A549 (cell line): Measurements from ENCODE around the gene KRTAP19-5. TPM values are rescaled to one million over a fixed set of nuclear protein-coding genes. Genes with fewer than 3 reads are reported as not detected.

ENCODE experiments used
- ATAC-seq, 2 experiments: fragments of 200-7000 bp in 1 of 2; fragments of >200 bp in 1 of 2; cut with Nextera tagmentation in 1 of 2; cut with Tn5 transposase in 1 of 2; 3 replicates each; pipeline versions ENCODE4 v1.8.0 to v1.9.1; 2018 to 2020; ENCODE audit warnings: mild to moderate bottlenecking in 1 of 2, moderate library complexity in 1 of 2
- CTCF ChIA-PET: fragments of 300-600 bp; sonication (Branson Sonifier 250); formaldehyde crosslinking; extraction: SDS; loops from one replicate; lab custom pipeline; 2021; ENCODE audit warnings: antibody characterized with exemption, inconsistent platforms; lab: Yijun Ruan, JAX
- POLR2A ChIA-PET: fragments of 350-600 bp; formaldehyde crosslinking; extraction: SDS; loops from one replicate; lab custom pipeline; 2021; ENCODE audit warnings: antibody characterized with exemption, inconsistent platforms; lab: Yijun Ruan, JAX
- DNase-seq, 2 experiments: peaks; one replicate each; pipeline versions ENCODE4 v3.0.0 to v3.0.0-alpha.2; 2011 to 2016; ENCODE audit warnings: low read depth in 1 of 2, low spot score in 1 of 2
- FAIRE-seq: peaks from 2 replicates; lab custom pipeline; 2011; peaks lifted over from hg19 to GRCh38; lab: Jason Lieb, UNC
- H3K27ac ChIP-seq, 2 experiments: fragments of >200 bp; sonication (Bioruptor Twin); formaldehyde crosslinking; 3 replicates each; pipeline ENCODE4 v1.5.1; 2016 to 2017
- H3K4me1 ChIP-seq: fragments of >200 bp; sonication (Bioruptor Twin); formaldehyde crosslinking; 3 replicates; pipeline ENCODE4 v1.6.1; 2016
- H3K4me2 ChIP-seq: fragments of >200 bp; sonication (Bioruptor Twin); formaldehyde crosslinking; 3 replicates; pipeline ENCODE4 v1.6.1; 2016
- H3K4me3 ChIP-seq: fragments of >200 bp; sonication (Bioruptor Twin); formaldehyde crosslinking; 3 replicates; pipeline ENCODE4 v1.5.1; 2016
- H3K9me3 ChIP-seq: fragments of >200 bp; sonication (Bioruptor Twin); formaldehyde crosslinking; 3 replicates; pipeline ENCODE4 v1.6.1; 2016
- CBX2 ChIP-seq: fragments of 200-600 bp; sonication (generic); IDR thresholded peaks from 2 replicates; pipeline ENCODE4 v1.6.1; 2016; ENCODE audit warnings: low read depth, mild to moderate bottlenecking, borderline replicate concordance
- EHF ChIP-seq: fragments of 250-450 bp; sonication (Bioruptor Pico); IDR thresholded peaks from 2 replicates; pipeline ENCODE4 v1.5.0; 2020; ENCODE audit warnings: mild to moderate bottlenecking
- EHMT2 ChIP-seq: fragments of 200-600 bp; sonication (generic); IDR thresholded peaks from 2 replicates; pipeline ENCODE4 v1.6.1; 2016; ENCODE audit warnings: antibody characterized with exemption, low read depth, mild to moderate bottlenecking, moderate library complexity
- EP300 ChIP-seq, 2 experiments: fragments of >200 bp; sonication (Bioruptor Twin); formaldehyde crosslinking; IDR thresholded peaks; 2 replicates in 1 of 2; 3 replicates in 1 of 2; pipeline ENCODE4 v1.6.1; 2016 to 2017
- FOSB ChIP-seq: fragments of 250-450 bp; sonication (Bioruptor Pico); IDR thresholded peaks from 2 replicates; pipeline ENCODE4 v1.5.0; 2020; ENCODE audit warnings: mild to moderate bottlenecking, moderate library complexity
- FOXS1 ChIP-seq: fragments of 250-450 bp; sonication (Bioruptor Pico); IDR thresholded peaks from 2 replicates; pipeline ENCODE4 v1.5.0; 2020; ENCODE audit warnings: mild to moderate bottlenecking, moderate library complexity
- GATA3 ChIP-seq: IDR thresholded peaks from 2 replicates; pipeline ENCODE4 v1.6.1; 2012; ENCODE audit warnings: borderline replicate concordance
- HDAC2 ChIP-seq: fragments of 200-600 bp; sonication (generic); IDR thresholded peaks from 2 replicates; pipeline ENCODE4 v1.6.1; 2016
- KDM1A ChIP-seq: fragments of 200-600 bp; sonication (generic); IDR thresholded peaks from 2 replicates; pipeline ENCODE4 v1.6.1; 2016; ENCODE audit warnings: low read depth, mild to moderate bottlenecking
- MAZ ChIP-seq: fragments of 150-350 bp; IDR thresholded peaks from 2 replicates; pipeline ENCODE4 v1.6.1; 2014; ENCODE audit warnings: antibody characterized with exemption, low read depth, low read length, borderline replicate concordance
- MYC ChIP-seq: IDR thresholded peaks from 2 replicates; pipeline ENCODE4 v1.6.1; 2012; ENCODE audit warnings: mild to moderate bottlenecking, inconsistent platforms, low read length, improper control_type of control experiment, borderline replicate concordance
- NPAS2 ChIP-seq: fragments of 250-450 bp; sonication (Bioruptor Pico); IDR thresholded peaks from 2 replicates; pipeline ENCODE4 v1.8.0; 2022; ENCODE audit warnings: mild to moderate bottlenecking, moderate library complexity, borderline replicate concordance
- NR3C1 ChIP-seq: fragments of >200 bp; sonication (Bioruptor Twin); formaldehyde crosslinking; IDR thresholded peaks from 3 replicates; pipeline ENCODE4 v1.6.1; 2017
- RFX5 ChIP-seq: fragments of 450-650 bp; IDR thresholded peaks from 2 replicates; pipeline ENCODE4 v1.7.1; 2014; ENCODE audit warnings: antibody characterized with exemption, mild to moderate bottlenecking, moderate library complexity
- SMC3 ChIP-seq: fragments of >200 bp; sonication (Bioruptor Twin); formaldehyde crosslinking; IDR thresholded peaks from 3 replicates; pipeline ENCODE4 v1.6.1; 2018; ENCODE audit warnings: inconsistent platforms
- SREBF2 ChIP-seq: fragments of 450-650 bp; IDR thresholded peaks from 2 replicates; pipeline ENCODE4 v1.6.1; 2014; ENCODE audit warnings: mild to moderate bottlenecking, moderate library complexity
- TP53 ChIP-seq: fragments of 250-450 bp; sonication (Bioruptor Pico); IDR thresholded peaks from 2 replicates; pipeline ENCODE4 v1.5.0; 2021; ENCODE audit warnings: mild to moderate bottlenecking, moderate library complexity
- ZNF302 ChIP-seq: fragments of 250-450 bp; sonication (Bioruptor Pico); IDR thresholded peaks from 2 replicates; pipeline ENCODE4 v1.9.0; 2021; ENCODE audit warnings: inconsistent platforms, mild to moderate bottlenecking, moderate library complexity
- WGBS: methylation state at CpG from one replicate; pipeline ENCODE4 v1.1.6; 2017; ENCODE audit errors: missing lambda C conversion rate; 5-methylcytosine and 5-hydroxymethylcytosine counted together
- polyA plus RNA-seq, 4 experiments: library from polyadenylated mRNA; depleted of rRNA in 3 of 4; stranded (reverse); fragments of >200 nt; fragmentation: RNase III in 1 of 4; extraction: RNeasy Plus Mini Kit Qiagen cat#74134 plus additional on column Dnase treatment in 1 of 4; gene quantifications; 2 replicates in 3 of 4; 3 replicates in 1 of 4; pipeline ENCODE4 v1.2.3, GENCODE V29; 2011 to 2017
- TF ChIP-seq, protein P1 (sequence below): fragments of 250-450 bp; sonication (Bioruptor Pico); IDR thresholded peaks from 2 replicates; pipeline ENCODE4 v1.5.0; 2021; ENCODE audit warnings: mild to moderate bottlenecking, moderate library complexity, borderline replicate concordance
- TF ChIP-seq, protein P2 (sequence below): IDR thresholded peaks from 2 replicates; pipeline ENCODE4 v1.6.1; 2012
- TF ChIP-seq, protein P3 (sequence below): fragments of >200 bp; sonication (Bioruptor Twin); formaldehyde crosslinking; IDR thresholded peaks from 3 replicates; pipeline ENCODE4 v1.5.1; 2016
- TF ChIP-seq, protein P4 (sequence below): fragments of 200-600 bp; sonication (generic); IDR thresholded peaks from 2 replicates; pipeline ENCODE4 v1.6.1; 2016; ENCODE audit warnings: antibody characterized with exemption, mild to moderate bottlenecking, moderate library complexity
- TF ChIP-seq, protein P5 (sequence below): fragments of 150-350 bp; IDR thresholded peaks from 2 replicates; pipeline ENCODE4 v1.6.1; 2014; ENCODE audit warnings: low read depth, mild to moderate bottlenecking, low read length
- TF ChIP-seq, protein P6 (sequence below): IDR thresholded peaks from 2 replicates; pipeline ENCODE4 v1.6.1; 2012

The KRTAP19-5 gene
- polyA plus RNA-seq, 2 of the 4 experiments (the other 2 are of a cell fraction) = not detected

DNA sequence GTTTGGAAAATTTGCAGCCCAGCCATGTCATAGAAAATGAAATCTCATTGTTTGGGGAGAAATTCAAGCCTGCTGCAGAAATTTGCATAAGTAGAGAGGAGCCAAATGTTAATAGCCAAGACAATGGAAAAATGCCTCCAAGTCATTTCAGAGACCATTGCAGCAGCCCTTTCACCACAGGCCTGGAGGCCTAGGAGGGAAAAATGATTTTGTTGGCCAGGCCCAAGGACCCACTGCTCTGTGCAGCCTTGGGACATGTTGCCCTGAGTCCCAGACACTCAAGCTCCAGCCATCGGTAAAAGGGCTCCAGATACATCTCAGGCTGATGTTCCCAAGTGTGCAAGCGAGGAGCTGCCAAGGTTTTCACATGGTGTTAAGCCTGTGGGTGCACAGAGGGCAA is 15.8 kb downstream of the KRTAP19-5 start:
- Histone ChIP-seq H3K4me1 (no peaks in the 10 kb centered on the region), H3K9me3 (no peaks in the 10 kb centered on the region), H3K27ac (no peak overlapping the region), H3K4me2 (no peak overlapping the region), H3K4me3 (no peak overlapping the region)
- 0% methylated on average over 1 of the region's 2 CpGs for WGBS
- ATAC-seq (no peak), FAIRE-seq (no peak), DNase-seq (no peak)
- ChIA-PET POLR2A (no interaction called here), CTCF (no interaction called here)
- no peak for TF ChIP-seq SREBF2
- TF ChIP-seq, protein P1, sequence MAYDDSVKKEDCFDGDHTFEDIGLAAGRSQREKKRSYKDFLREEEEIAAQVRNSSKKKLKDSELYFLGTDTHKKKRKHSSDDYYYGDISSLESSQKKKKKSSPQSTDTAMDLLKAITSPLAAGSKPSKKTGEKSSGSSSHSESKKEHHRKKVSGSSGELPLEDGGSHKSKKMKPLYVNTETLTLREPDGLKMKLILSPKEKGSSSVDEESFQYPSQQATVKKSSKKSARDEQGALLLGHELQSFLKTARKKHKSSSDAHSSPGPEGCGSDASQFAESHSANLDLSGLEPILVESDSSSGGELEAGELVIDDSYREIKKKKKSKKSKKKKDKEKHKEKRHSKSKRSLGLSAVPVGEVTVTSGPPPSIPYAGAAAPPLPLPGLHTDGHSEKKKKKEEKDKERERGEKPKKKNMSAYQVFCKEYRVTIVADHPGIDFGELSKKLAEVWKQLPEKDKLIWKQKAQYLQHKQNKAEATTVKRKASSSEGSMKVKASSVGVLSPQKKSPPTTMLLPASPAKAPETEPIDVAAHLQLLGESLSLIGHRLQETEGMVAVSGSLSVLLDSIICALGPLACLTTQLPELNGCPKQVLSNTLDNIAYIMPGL (CRISPR knock-in tag) = no peak
- no peak for TF ChIP-seq TP53 (CRISPR knock-in tag)
- TF ChIP-seq HDAC2 = no peak
- TF ChIP-seq EP300 (IDR thresholded peaks at IDR 0.05) = no peak
- TF ChIP-seq GATA3 = no peak
- TF ChIP-seq RFX5 = no peak
- no peak for TF ChIP-seq FOSB (CRISPR knock-in tag)
- TF ChIP-seq, protein P2, sequence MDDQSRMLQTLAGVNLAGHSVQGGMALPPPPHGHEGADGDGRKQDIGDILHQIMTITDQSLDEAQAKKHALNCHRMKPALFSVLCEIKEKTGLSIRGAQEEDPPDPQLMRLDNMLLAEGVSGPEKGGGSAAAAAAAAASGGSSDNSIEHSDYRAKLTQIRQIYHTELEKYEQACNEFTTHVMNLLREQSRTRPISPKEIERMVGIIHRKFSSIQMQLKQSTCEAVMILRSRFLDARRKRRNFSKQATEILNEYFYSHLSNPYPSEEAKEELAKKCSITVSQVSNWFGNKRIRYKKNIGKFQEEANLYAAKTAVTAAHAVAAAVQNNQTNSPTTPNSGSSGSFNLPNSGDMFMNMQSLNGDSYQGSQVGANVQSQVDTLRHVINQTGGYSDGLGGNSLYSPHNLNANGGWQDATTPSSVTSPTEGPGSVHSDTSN = no peak
- TF ChIP-seq MAZ = no peak
- TF ChIP-seq NR3C1 = no peak
- no peak for TF ChIP-seq SMC3

DNA sequence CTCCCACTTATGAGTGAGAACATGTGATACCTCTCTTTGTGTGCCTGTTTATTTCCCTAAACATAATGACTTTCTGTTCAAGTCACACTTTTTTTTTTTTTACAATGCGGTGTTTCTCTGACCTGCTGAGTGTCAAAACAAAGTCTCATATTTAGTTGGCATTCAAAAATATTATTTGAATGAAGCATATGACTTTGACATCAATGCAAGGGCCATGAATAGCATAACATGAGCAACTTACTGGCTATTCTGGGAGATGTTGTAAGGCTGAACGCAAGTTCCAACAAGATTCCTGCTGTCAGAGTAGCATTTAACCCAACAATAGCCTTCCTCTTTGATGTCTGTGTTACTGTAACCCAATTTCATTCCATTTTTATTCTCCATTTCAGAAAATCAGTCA is 19.8 kb downstream of the KRTAP19-5 start:
- H3K4me2 ChIP-seq = no peak overlapping the region
- POLR2A ChIA-PET = no interaction called here
- no peak for ATAC-seq

DNA sequence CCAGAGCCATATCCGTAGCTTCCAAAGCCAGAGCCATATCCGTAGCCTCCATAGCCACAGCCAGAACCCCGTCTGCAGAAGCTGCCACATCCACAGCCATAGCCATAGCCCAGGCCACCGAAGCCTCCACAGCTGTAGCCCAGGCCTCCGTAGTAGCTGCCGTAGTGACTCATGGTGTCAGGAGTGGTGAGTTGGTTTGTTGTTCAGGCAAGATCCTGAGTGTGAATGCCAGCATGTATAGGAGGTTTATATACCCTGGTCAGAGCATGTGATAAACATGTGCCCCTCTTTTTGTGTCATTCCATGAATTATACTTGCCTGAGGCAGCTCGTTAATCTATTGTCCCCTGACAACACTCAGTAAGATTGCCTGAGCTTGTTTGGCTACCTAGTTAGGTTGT is 21.8 kb downstream of the KRTAP19-5 start, which contains the start of gene KRTAP19-1:
KRTAP19-1 (minus strand) TSS at position 223 of the 400 bp plus-strand sequence; CDS start at position 173, 50 bp downstream.
- ChIA-PET POLR2A (no interaction called here), CTCF (interaction anchor here (0.8 kb wide), 1 partner anchor 16 kb away, joined by 3 read pairs; no protein-coding TSS in a partner anchor)
- WGBS = 3% methylated on average over 6 of the region's 7 CpGs
- H3K9me3 ChIP-seq = no peaks in the 10 kb centered on the region
- no peak within 1 kb of the TSS for H3K4me2 ChIP-seq
- H3K4me1 ChIP-seq = no peaks in the 10 kb centered on the region
- ATAC-seq (no peak), DNase-seq (no peak), FAIRE-seq (no peak)
- TF ChIP-seq, protein P3, sequence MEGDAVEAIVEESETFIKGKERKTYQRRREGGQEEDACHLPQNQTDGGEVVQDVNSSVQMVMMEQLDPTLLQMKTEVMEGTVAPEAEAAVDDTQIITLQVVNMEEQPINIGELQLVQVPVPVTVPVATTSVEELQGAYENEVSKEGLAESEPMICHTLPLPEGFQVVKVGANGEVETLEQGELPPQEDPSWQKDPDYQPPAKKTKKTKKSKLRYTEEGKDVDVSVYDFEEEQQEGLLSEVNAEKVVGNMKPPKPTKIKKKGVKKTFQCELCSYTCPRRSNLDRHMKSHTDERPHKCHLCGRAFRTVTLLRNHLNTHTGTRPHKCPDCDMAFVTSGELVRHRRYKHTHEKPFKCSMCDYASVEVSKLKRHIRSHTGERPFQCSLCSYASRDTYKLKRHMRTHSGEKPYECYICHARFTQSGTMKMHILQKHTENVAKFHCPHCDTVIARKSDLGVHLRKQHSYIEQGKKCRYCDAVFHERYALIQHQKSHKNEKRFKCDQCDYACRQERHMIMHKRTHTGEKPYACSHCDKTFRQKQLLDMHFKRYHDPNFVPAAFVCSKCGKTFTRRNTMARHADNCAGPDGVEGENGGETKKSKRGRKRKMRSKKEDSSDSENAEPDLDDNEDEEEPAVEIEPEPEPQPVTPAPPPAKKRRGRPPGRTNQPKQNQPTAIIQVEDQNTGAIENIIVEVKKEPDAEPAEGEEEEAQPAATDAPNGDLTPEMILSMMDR = no peak
- TF ChIP-seq CBX2 = no peak
- no peak for TF ChIP-seq GATA3
- TF ChIP-seq, protein P4, sequence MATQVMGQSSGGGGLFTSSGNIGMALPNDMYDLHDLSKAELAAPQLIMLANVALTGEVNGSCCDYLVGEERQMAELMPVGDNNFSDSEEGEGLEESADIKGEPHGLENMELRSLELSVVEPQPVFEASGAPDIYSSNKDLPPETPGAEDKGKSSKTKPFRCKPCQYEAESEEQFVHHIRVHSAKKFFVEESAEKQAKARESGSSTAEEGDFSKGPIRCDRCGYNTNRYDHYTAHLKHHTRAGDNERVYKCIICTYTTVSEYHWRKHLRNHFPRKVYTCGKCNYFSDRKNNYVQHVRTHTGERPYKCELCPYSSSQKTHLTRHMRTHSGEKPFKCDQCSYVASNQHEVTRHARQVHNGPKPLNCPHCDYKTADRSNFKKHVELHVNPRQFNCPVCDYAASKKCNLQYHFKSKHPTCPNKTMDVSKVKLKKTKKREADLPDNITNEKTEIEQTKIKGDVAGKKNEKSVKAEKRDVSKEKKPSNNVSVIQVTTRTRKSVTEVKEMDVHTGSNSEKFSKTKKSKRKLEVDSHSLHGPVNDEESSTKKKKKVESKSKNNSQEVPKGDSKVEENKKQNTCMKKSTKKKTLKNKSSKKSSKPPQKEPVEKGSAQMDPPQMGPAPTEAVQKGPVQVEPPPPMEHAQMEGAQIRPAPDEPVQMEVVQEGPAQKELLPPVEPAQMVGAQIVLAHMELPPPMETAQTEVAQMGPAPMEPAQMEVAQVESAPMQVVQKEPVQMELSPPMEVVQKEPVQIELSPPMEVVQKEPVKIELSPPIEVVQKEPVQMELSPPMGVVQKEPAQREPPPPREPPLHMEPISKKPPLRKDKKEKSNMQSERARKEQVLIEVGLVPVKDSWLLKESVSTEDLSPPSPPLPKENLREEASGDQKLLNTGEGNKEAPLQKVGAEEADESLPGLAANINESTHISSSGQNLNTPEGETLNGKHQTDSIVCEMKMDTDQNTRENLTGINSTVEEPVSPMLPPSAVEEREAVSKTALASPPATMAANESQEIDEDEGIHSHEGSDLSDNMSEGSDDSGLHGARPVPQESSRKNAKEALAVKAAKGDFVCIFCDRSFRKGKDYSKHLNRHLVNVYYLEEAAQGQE = no peak
- H3K4me3 ChIP-seq = no peak within 1 kb of the TSS
- H3K27ac ChIP-seq = no peak within 1 kb of the TSS

More for the DNA sequence above, 19.8 kb downstream of the KRTAP19-5 start:
- CTCF ChIA-PET = no interaction called here
- Histone ChIP-seq H3K9me3 (no peaks in the 10 kb centered on the region), H3K4me3 (no peak overlapping the region), H3K4me1 (no peaks in the 10 kb centered on the region), H3K27ac (no peak overlapping the region)
- 3% methylated on average over 2 of the region's 2 CpGs for WGBS
- no peak for DNase-seq
- no peak for TF ChIP-seq RFX5
- TF ChIP-seq ZNF302 = no peak
- TF ChIP-seq, protein P5, sequence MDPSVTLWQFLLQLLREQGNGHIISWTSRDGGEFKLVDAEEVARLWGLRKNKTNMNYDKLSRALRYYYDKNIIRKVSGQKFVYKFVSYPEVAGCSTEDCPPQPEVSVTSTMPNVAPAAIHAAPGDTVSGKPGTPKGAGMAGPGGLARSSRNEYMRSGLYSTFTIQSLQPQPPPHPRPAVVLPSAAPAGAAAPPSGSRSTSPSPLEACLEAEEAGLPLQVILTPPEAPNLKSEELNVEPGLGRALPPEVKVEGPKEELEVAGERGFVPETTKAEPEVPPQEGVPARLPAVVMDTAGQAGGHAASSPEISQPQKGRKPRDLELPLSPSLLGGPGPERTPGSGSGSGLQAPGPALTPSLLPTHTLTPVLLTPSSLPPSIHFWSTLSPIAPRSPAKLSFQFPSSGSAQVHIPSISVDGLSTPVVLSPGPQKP = no peak
- TF ChIP-seq EHMT2 = no peak
- TF ChIP-seq, protein P6, sequence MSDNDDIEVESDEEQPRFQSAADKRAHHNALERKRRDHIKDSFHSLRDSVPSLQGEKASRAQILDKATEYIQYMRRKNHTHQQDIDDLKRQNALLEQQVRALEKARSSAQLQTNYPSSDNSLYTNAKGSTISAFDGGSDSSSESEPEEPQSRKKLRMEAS = no peak
- TF ChIP-seq NPAS2 (CRISPR knock-in tag) = no peak
- TF ChIP-seq FOXS1 (CRISPR knock-in tag) = no peak
- TF ChIP-seq EHF (CRISPR knock-in tag) = no peak
- TF ChIP-seq KDM1A = no peak
- TF ChIP-seq MYC = no peak
- no peak for FAIRE-seq
